GM18526 (cell line): Measurements from ENCODE around the gene SLC37A3.

Source experiments
- POLR2A ChIP-seq: IDR thresholded peaks from 3 replicates; pipeline ENCODE4 v1.6.1; 2011; ENCODE audit not compliant: insufficient read length; ENCODE audit errors: extremely low read depth

The SLC37A3 gene

DNA sequence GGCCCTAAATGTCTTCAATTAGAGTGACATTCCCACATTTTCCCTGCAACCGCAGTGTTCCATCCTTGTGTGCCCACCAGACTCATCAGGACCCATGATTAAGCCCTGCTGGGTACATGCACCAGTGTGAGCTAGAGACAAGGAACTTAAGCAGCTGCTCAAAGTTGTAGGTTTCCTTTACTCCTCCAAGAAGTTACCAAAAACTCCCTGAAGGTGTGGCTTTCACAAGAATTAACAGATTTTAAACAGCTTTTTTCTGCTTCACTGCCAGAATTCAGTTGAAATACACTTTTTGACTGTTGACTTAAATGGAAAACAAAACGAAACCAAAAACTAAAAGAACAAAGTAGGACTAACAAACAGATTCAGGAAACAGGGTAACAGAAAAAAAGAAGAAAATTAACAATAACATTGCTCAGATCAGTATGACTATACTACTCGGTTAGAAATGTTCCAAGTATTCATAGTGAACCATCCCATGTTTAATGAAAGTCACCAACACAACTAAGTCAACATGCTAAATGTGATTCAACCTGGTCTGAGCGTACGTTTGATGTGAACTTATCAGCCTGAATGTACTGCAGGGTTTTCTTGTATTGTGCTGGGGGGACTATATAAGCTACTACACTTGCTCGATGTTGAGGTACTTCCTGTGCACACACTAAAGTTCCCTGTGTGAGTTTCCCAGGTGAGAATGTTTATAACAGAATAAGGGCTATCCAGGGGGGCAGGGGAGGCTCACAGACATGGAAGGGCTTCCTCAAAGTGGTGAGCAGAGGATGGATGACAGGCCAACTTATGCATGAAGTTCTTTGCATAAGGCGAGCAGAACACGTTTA, 22.2 kb downstream of the SLC37A3 start:
- no peak for TF ChIP-seq POLR2A

DNA sequence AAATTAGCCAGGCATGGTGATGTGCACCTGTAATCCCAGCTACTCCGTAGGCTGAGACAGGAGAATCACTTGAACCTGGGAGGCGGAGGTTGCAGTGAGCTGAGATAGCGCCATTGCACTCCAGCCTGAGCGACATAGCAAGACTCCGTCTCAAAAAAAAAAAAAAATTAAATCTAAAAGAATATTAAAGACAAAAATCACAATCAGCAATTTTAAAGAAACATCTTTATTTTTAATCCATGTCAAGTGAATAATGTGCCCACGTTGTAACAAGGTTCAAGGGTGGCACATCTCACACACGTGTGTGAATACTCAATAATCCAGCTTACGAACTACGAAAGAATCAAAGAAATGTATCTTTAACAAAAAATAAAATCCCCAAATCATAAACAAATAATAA, 23.0 kb downstream of the SLC37A3 start:
- no peak for TF ChIP-seq POLR2A

- no peak for TF ChIP-seq POLR2A
These were observed 29.0 kb downstream of the SLC37A3 start for GRCh38 chr7:140369294-140369693.

DNA sequence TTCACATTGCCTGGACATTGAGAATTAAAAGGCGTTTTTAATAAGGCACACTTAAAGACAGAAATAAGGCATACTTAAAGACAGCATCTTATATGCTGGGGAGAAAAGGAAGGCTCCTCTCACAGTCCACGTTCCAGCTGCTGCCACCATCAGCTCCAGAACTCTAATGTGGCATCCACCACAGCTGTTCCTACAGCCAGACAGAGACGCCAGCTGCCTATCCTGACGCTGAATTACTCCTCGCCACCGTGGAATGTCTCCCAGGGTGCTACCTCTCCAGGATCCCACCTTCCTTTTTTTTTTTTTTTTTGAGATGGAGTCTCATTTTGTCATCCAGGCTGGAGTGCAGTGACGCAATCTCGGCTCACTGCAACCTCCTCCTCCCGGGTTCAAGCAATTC, 30.8 kb downstream of the SLC37A3 start:
- no peak for TF ChIP-seq POLR2A

GRCh38 chr7:140364819-140365218, 33.5 kb downstream of the SLC37A3 start:
- TF ChIP-seq POLR2A, result no peak

GRCh38 chr7:140360697-140361229, 37.6 kb downstream of the SLC37A3 start:
- TF ChIP-seq POLR2A, result no peak

DNA sequence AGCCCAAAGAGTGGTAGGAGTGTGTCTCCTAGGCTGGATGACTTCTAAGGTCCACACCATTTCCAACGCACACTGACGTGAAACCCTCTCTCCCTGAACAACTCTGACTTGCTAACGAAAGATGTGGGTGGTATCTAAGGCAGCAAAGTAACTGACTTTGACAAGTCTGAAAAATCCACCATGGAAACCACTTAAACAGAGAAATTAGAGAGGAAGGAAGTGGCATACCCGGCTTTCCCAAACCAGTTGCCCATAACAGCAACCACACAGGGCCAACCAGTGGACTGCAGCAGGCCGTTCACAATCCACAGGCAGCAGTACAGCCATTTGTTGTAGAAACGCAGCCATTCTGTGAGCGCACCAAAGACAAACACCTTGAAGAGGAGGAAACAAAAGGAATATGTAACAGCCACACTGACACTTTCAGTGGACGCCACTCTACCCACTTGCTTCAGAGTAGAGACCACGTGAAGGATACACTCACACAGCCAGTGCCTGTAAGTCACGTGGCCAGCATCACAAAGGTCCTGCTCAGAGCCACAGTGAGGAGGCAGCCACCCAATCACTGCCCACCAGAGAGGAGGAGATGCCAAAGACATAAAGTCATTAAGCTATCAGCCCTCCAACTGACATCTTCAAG, 39.8 kb downstream of the SLC37A3 start:
- no peak for TF ChIP-seq POLR2A

- no peak for TF ChIP-seq POLR2A
These were observed 40.3 kb downstream of the SLC37A3 start for GRCh38 chr7:140358024-140358411.

GRCh38 chr7:140350056-140350455, 48.3 kb downstream of the SLC37A3 start:
- no peak for TF ChIP-seq POLR2A

- no peak for TF ChIP-seq POLR2A
These were observed 49.1 kb downstream of the SLC37A3 start for GRCh38 chr7:140349144-140349771.

DNA sequence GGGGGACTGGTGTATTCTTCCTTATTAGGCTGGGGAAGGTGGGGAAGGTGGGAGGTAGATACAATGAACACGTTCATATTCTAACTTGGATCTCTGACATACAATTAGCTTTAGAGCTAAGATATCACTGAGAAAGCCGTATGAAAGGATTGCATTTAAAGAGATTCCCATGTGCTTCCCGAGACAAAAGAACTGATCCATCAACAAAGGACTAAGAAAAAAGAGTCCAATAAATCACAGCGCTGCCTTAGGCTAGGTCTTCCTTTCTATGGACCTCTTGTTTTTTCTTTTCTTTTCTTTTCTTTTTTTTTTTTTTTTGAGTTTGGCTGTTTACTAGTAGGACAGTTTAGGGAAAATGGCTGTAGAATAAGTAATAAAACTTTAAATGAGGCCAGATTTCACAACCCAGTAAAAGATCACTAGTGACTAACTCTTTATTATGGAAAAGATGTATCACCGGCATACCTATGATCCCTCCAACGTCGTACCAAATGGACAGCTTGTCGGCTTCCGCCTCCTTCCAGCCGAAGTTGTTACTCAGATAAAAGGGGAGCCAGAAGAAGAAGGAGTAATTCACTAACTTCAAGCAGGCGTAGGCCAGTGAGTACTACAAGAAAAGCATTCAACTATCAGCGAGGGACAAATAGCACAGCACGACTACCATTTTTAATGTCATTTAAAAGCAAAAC, 50.0 kb downstream of the SLC37A3 start:
- TF ChIP-seq POLR2A, result no peak

- TF ChIP-seq POLR2A, result no peak
These were observed 51.1 kb downstream of the SLC37A3 start for GRCh38 chr7:140347218-140347617.

DNA sequence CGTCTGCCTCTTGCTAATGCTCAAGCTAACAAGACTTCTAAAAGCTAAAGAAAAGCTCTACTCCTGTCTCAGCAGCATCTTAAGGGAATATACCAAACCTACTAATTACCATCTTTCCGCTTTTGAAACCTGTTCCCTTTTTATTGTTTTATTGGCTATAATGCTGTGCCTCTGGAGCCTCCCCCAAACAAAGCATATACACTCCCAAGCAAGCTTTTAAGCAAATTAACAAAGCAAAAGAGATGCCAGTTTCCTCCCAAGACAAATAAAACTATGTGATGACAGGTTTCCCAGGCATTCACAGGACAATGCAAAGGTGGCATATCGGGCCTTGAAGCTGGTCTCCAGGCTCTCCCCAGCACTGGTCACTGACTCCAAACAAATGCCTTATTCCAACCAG, 52.9 kb downstream of the SLC37A3 start:
- no peak for TF ChIP-seq POLR2A

DNA sequence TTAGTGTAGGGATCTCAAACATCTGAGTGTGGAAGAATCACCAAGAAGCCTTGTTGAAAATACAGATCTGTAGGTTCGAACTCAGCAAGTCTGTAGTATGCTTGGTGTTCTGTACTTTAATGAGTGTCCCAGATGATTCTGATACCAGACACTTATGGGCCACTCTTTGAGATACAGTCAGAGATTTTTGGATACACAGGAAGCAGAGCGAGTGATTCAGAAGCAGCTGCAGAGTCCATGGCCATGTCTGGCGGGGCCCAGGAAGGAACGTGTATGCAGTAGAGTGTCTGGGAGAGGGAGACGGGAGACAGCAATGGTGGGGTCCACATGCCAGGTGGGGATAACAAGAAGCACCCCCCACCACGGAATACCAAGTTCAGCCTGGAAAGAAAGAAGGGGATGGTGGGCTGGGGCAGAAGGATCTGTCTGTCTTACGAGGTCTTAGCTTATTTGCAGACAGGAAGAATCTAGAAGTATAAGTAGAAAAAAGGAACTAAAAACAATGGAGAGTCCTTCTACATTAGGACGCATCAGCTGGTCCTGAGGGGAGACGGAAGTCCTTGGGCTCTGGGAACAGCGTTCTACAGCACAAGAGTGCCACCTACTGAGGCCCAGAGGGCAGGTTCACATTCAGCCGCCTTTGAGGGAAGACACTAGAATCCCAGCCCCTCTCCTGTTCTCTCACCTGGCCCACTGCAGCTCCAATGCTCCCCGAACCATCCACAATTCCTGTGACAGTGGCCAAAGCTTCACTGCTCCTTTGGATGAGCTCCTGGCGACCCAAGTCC, 55.4 kb downstream of the SLC37A3 start:
- TF ChIP-seq POLR2A, result no peak
